Kidney capillary endothelial cell (primary cell): Measurements from ENCODE around the gene FXYD7.
"Not testable (repeated sequence)": the region's sequence is repeated elsewhere in the genome, so short reads cannot be mapped to it uniquely, and the experiment has no call there.

ENCODE experiments used
- DNase-seq: peaks from one replicate; pipeline ENCODE4 v3.0.0-alpha.2; 2018; ENCODE audit warnings: low spot score

The FXYD7 gene

GRCh38 chr19:35144600-35145436 is 1.8 kb downstream of the FXYD7 start:
- DNase-seq: no peak

GRCh38 chr19:35146746-35147459 is 3.8 kb downstream of the FXYD7 start:
- DNase-seq: no peak

- no peak for DNase-seq
Measured at GRCh38 chr19:35149463-35149862, 6.4 kb downstream of the FXYD7 start.

- no peak for DNase-seq
Measured at GRCh38 chr19:35150445-35150844, 7.4 kb downstream of the FXYD7 start.

- DNase-seq: no peak
Measured at GRCh38 chr19:35151273-35152065, 8.4 kb downstream of the FXYD7 start.

GRCh38 chr19:35153129-35153522 is 10.1 kb downstream of the FXYD7 start:
- not testable (repeated sequence) for DNase-seq

- no peak for DNase-seq
Measured at GRCh38 chr19:35153701-35154524, 10.9 kb downstream of the FXYD7 start.

GRCh38 chr19:35154525-35155406 is 11.7 kb downstream of the FXYD7 start, which contains the start of gene FXYD5:
Gene FXYD5 (plus strand): TSS chr19:35154735. CDS start chr19:35155551, 816 bp downstream.
- DNase-seq: peak; percentile 77

GRCh38 chr19:35155441-35155840 is 12.4 kb downstream of the FXYD7 start:
- DNase-seq: no peak

GRCh38 chr19:35155981-35156672 is 13.1 kb downstream of the FXYD7 start:
- no peak for DNase-seq

- no peak for DNase-seq
Measured at GRCh38 chr19:35156673-35157014, 13.6 kb downstream of the FXYD7 start.

GRCh38 chr19:35157431-35157830 is 14.4 kb downstream of the FXYD7 start:
- no peak for DNase-seq

- no peak for DNase-seq
Measured at GRCh38 chr19:35159606-35160005, 16.6 kb downstream of the FXYD7 start.

- DNase-seq: no peak
Measured at GRCh38 chr19:35160629-35161433, 17.8 kb downstream of the FXYD7 start.

GRCh38 chr19:35161434-35161743 is 18.3 kb downstream of the FXYD7 start:
- DNase-seq: no peak

- DNase-seq: no peak
Measured at GRCh38 chr19:35162471-35163326, 19.6 kb downstream of the FXYD7 start.

- DNase-seq: no peak
Measured at GRCh38 chr19:35164418-35164817, 21.4 kb downstream of the FXYD7 start.
